GM12873 (cell line): ENCODE measurements around the gene AGRN.

Source experiments
- CTCF ChIP-seq: IDR thresholded peaks from 2 replicates; pipeline ENCODE4 v1.5.1; 2012; ENCODE audit warnings: low read depth, mild to moderate bottlenecking, moderate library complexity, low read length, control low read depth; ENCODE audit not compliant: insufficient read depth; ENCODE audit errors: missing control alignments

Gene AGRN

DNA sequence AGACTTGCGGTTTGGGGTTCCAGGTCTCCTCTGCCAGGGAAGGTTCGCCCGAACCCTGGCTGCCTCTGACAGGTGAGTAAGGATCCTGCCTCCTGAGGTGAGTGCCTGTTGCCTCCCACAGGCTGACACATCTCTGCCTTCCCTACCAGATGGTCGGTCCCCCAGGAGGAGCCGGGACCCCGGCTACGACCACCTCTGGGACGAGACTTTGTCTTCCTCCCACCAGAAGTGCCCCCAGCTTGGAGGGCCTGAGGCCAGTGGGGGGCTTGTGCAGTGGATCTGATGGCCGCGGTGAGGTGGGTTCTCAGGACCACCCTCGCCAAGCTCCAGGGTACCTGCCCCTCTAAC, 45.7 kb upstream of the AGRN start:
- no peak for TF ChIP-seq CTCF

- no peak for TF ChIP-seq CTCF
These were observed 45.1 kb upstream of the AGRN start for GRCh38 chr1:974687-975328.

GRCh38 chr1:975365-975764, 44.6 kb upstream of the AGRN start:
- no peak for TF ChIP-seq CTCF

DNA sequence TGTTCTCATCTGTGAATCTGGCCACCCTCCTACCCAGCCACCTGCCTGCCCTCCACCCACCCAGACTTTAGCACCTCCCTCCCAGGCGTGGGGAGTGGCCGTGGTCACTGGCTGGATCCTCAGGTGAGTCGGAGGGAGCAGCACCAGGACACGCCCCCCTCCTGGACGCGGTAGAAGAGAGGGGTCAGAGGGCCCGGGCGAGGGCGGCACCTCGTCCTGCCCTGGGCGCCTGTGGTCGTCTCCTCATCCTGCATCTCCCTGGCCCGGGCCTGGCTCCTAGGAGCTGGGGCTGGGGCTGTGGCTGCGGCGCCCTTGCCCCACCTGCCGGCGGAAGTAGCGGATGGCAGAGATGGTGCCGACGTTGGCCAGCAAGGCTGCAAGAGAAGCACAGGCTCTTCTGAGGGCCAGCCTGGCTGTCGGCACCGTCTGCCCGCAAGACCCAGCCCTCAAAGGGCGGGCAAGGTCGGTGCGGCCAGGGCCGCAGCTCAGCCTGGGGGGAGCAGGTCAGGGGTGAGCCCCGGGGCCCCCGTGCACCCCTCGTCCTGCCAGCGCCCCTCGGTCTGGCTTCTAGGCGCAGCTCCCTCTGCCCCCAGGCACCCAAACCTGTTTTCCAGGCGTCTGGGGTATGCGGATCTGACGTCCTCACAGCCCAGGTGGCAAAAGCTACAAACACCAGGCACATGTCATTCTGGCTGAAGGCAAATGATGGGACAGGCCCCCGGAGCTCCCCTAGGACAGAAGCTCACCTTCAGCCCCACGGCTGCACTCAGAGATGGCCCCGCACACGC, 43.8 kb upstream of the AGRN start:
- peak; percentile 69 for TF ChIP-seq CTCF

- TF ChIP-seq CTCF, result no peak
These were observed 41.7 kb upstream of the AGRN start for GRCh38 chr1:978069-978834.

DNA sequence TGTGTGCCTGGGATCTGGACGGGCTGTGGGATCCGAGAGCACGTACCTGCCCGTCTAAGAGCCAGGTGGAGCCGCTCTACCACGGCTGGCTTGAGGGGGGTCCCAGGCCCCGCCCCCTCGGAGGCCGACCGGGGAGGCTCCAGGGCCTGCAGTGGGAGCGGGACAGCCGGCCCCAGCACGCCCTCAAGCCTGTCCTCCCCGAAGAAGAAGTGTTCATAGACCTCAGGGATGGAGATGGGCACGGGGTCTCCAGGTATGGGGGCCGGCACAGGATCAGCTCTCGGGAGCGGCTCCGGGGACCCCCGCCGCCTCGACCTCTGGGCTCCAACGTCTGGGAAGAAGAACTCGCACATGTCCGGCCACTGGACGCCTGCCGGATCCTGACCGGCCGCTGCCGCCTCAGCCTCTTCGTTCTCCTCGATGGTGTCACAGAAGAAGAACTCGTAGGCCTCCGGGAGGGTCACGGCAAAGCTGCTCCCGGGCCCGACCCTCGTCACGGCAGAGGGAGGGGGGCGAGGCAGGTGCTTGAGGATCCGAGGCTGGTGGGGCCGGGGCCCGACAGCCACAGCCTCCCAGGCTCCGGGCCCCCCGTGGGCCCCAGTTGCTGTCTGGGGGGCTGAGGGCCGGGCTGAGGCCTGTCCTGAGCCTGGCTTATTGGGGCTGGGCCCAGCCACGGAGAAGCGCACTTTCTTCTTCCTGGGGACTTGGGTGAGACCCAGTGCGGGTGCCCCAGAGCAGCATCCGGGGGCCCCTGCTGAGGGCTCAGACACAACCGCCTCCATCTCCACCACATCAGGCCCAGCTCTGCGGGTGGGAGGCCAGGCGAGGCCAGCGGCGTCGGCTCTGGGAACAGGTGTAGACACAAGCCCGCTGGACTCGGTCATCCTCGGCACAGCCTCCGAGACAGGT, 40.8 kb upstream of the AGRN start:
- TF ChIP-seq CTCF, result no peak
